Colonic mucosa (tissue), 4 donors: ENCODE data around the gene RPGRIP1L. TPM values are rescaled to one million over a fixed set of nuclear protein-coding genes. Genes with fewer than 3 reads are reported as not detected.

Experiments used
- DNase-seq: peaks from one replicate; pipeline ENCODE4 v3.0.0-alpha.2; 2020
- H3K27ac ChIP-seq: fragments of 200-600 bp; one replicate; pipeline ENCODE4 v1.8.0; 2021
- H3K27me3 ChIP-seq: fragments of 200-600 bp; one replicate; pipeline ENCODE4 v1.8.0; 2021
- H3K36me3 ChIP-seq: fragments of 200-600 bp; one replicate; pipeline ENCODE4 v1.8.0; 2021
- H3K4me1 ChIP-seq: fragments of 200-600 bp; one replicate; pipeline ENCODE4 v1.8.0; 2021; ENCODE audit warnings: mild to moderate bottlenecking
- H3K4me3 ChIP-seq: fragments of 200-600 bp; one replicate; pipeline ENCODE4 v1.8.0; 2021
- H3K9ac ChIP-seq, 2 donors: one replicate each; pipeline ENCODE4 v1.7.0; 2013; ENCODE audit warnings: control low read depth in 2 of 2, low read depth in 2 of 2, low read length in 2 of 2
- H3K9me3 ChIP-seq: fragments of 200-600 bp; one replicate; pipeline ENCODE4 v1.8.0; 2021
- CTCF ChIP-seq: fragments of 200-600 bp; IDR thresholded peaks from one replicate; pipeline ENCODE4 v1.8.0; 2022; ENCODE audit warnings: antibody characterized with exemption, mild to moderate bottlenecking
- intact Hi-C: fragments of 100-400 bp; cut with DNase I; formaldehyde crosslinking; loops from one replicate; pipeline ENCODE4 v1.14.1; 2022
- total RNA-seq, 2 donors: library from RNA; stranded (reverse); fragmentation: NEBNext Ultra II Directional in 1 of 2; extraction: Animal tissue kit (Norgen Biotek cat#: 25700) in 1 of 2; gene quantifications; one replicate each; pipeline ENCODE4 v1.2.1, GENCODE V29; 2021
- donor health status: healthy.
- donor health status: DM: no; HTN: no; CAD: no.
- donor health status: DM: no; HTN: no; CAD: no.

The RPGRIP1L gene
- total RNA-seq, 2 donors from 2014 or later, result 1.6 to 5.5 TPM

GRCh38 chr16:53664724-53665345 lies 38.8 kb downstream of the RPGRIP1L start:
- Histone ChIP-seq H3K4me3 (no peak overlapping the region), H3K9ac (no peak overlapping the region), H3K4me1 (no peaks in the 10 kb centered on the region), H3K36me3 (no peaks in the 10 kb centered on the region), H3K9me3 (no peaks in the 10 kb centered on the region), H3K27me3 (no peaks in the 10 kb centered on the region), H3K27ac (no peak overlapping the region)
- intact Hi-C loops, result no loop called here
- DNase-seq, result no peak
- no peak for TF ChIP-seq CTCF

GRCh38 chr16:53662072-53662471 lies 41.6 kb downstream of the RPGRIP1L start:
- Histone ChIP-seq H3K9me3 (no peaks in the 10 kb centered on the region), H3K9ac (no peak overlapping the region), H3K4me1 (no peaks in the 10 kb centered on the region), H3K36me3 (no peaks in the 10 kb centered on the region), H3K27me3 (no peaks in the 10 kb centered on the region), H3K27ac (no peak overlapping the region), H3K4me3 (no peak overlapping the region)
- no peak for DNase-seq
- intact Hi-C loops, result no loop called here
- TF ChIP-seq CTCF, result no peak

GRCh38 chr16:53654946-53655345 lies 48.7 kb downstream of the RPGRIP1L start:
- intact Hi-C loops, result no loop called here
- Histone ChIP-seq H3K9ac (no peak overlapping the region), H3K27me3 (no peaks in the 10 kb centered on the region), H3K36me3 (no peaks in the 10 kb centered on the region), H3K4me3 (no peak overlapping the region), H3K9me3 (no peaks in the 10 kb centered on the region), H3K4me1 (no peaks in the 10 kb centered on the region), H3K27ac (no peak overlapping the region)
- no peak for DNase-seq
- TF ChIP-seq CTCF, result no peak

DNA sequence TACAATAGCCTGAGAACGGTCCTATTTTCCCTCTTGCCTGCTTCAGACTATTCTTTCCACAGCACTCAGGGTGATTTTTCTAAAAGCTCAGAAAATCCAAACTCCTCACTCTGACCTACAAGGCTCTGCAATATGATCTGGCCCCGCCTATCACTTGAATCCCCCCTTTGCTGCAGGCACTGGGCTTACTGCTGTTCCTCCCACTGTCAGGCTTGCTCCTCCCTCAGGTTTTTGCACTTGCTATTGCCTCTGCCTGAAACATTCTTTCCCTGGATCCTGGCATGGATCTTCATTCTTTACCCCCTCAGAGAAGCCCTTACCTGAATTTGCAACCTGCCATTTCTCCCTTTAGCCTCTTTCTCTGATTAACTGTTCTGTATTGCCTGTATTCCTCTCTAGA lies 52.3 kb downstream of the RPGRIP1L start:
- no peaks in the 10 kb centered on the region for H3K4me1 ChIP-seq
- no peaks in the 10 kb centered on the region for H3K36me3 ChIP-seq
- H3K9me3 ChIP-seq, result no peaks in the 10 kb centered on the region
- no peak for DNase-seq
- H3K27me3 ChIP-seq, result no peaks in the 10 kb centered on the region
- no peak for TF ChIP-seq CTCF
- H3K27ac ChIP-seq, result no peak overlapping the region
- no peak overlapping the region for H3K4me3 ChIP-seq
- no peak overlapping the region for H3K9ac ChIP-seq
- intact Hi-C loops, result no loop called here

DNA sequence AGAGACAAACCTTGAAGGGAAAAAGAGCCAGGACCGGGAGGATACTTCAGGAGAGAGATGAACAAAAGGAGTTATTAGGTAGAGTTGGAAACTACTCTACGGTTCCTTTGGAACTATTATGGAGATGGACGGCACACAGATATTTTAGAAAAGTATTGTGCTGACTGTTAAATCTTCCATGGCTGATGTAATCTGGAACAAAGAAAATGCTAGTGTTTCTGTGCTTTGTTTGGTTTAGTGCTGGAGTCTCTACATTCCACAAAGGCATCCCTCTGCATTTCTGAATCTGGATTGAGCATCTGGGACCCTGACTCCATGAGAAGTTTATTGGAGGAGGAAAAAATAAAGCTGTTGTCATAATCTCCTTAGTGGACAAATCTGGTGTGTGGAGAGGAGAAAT lies 57.2 kb downstream of the RPGRIP1L start:
- H3K36me3 ChIP-seq, result no peaks in the 10 kb centered on the region
- no peak overlapping the region for H3K4me3 ChIP-seq
- DNase-seq, result no peak
- no peak overlapping the region for H3K9ac ChIP-seq
- H3K27me3 ChIP-seq, result no peaks in the 10 kb centered on the region
- no peak for TF ChIP-seq CTCF
- H3K9me3 ChIP-seq, result no peaks in the 10 kb centered on the region
- no peak overlapping the region for H3K27ac ChIP-seq
- H3K4me1 ChIP-seq, result no peaks in the 10 kb centered on the region
- intact Hi-C loops, result no loop called here
